Progenitor cell of endocrine pancreas (in vitro differentiated cells): ENCODE data around the gene STEAP1B. TPM values are rescaled to one million over a fixed set of nuclear protein-coding genes. Genes with fewer than 3 reads are reported as not detected.

Experiments used
- DNase-seq: peaks from one replicate; pipeline ENCODE4 v3.0.0; 2021; ENCODE audit warnings: low spot score; ENCODE audit not compliant: unreplicated experiment
- H3K27ac Mint-ChIP-seq: 2 replicates; pipeline ENCODE4 v1.8.0; 2021; ENCODE audit warnings: mild to moderate bottlenecking, moderate library complexity, mixed read lengths
- H3K27me3 Mint-ChIP-seq: 2 replicates; pipeline ENCODE4 v1.8.0; 2021; ENCODE audit warnings: mixed read lengths
- H3K36me3 Mint-ChIP-seq: 2 replicates; pipeline ENCODE4 v1.8.0; 2022; ENCODE audit warnings: mixed read lengths; ENCODE audit not compliant: insufficient read depth
- H3K4me1 Mint-ChIP-seq: 2 replicates; pipeline ENCODE4 v1.8.0; 2021; ENCODE audit warnings: low read depth, mixed read lengths
- H3K4me3 Mint-ChIP-seq: 2 replicates; pipeline ENCODE4 v1.8.0; 2021; ENCODE audit warnings: low read depth, mild to moderate bottlenecking, moderate library complexity, mixed read lengths
- H3K9me3 Mint-ChIP-seq: 2 replicates; pipeline ENCODE4 v1.8.0; 2021; ENCODE audit warnings: low read depth, mixed read lengths
- total RNA-seq: library from RNA; stranded (reverse); gene quantifications from 2 replicates; pipeline ENCODE4 v1.2.1, GENCODE V29; 2021
- TF ChIP-seq, protein P1 (sequence below): fragments of 200-600 bp; sonication (generic); IDR thresholded peaks from one replicate; pipeline ENCODE4 v1.5.0; 2021; ENCODE audit warnings: antibody characterized with exemption, mild to moderate bottlenecking; ENCODE audit not compliant: unreplicated experiment

The STEAP1B gene
- total RNA-seq, 1 donor from 2014 or later, result 0.89 TPM

DNA sequence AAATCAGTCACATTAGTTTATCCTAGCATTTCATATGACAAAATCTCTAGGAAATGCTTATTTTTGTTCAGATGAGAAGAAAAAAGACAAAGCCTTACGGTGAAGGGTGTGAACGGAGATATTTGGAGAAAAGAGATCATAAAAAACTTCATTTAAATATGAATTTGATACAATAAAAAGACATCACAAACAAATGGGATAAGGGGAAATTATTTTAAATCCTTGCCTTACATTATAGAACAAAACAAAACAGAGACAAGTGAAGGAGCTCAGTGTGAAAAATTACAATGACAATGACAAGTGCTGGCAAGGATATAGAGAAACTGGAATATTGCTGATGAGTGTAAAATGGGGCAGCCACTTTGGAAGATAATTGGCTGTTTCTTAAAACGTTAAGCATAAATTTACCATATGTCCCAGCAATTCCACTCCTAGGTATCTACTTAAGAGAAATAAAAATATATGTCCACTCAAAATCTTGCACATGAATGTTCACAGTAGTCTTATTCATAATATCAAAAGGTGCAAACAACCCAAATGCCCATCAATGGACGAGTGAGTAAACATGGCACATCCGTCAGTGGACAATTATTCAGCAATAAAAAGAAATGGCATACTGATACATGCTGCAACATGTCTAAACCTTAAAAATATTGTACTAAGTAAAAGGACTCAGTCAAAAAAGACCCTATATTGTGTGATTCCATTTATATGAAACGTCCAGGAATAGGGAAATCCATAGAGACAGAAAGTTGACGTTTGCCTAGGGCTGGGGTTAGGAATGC, 77.0 kb downstream of the STEAP1B start:
- Mint-ChIP-seq H3K27ac (no peak overlapping the region), H3K4me3 (no peak overlapping the region), H3K4me1 (no peaks in the 10 kb centered on the region), H3K36me3 (no peaks in the 10 kb centered on the region), H3K27me3 (peaks cover 6% of the 10 kb centered on the region), H3K9me3 (no peaks in the 10 kb centered on the region)
- no peak for DNase-seq
- TF ChIP-seq, protein P1, sequence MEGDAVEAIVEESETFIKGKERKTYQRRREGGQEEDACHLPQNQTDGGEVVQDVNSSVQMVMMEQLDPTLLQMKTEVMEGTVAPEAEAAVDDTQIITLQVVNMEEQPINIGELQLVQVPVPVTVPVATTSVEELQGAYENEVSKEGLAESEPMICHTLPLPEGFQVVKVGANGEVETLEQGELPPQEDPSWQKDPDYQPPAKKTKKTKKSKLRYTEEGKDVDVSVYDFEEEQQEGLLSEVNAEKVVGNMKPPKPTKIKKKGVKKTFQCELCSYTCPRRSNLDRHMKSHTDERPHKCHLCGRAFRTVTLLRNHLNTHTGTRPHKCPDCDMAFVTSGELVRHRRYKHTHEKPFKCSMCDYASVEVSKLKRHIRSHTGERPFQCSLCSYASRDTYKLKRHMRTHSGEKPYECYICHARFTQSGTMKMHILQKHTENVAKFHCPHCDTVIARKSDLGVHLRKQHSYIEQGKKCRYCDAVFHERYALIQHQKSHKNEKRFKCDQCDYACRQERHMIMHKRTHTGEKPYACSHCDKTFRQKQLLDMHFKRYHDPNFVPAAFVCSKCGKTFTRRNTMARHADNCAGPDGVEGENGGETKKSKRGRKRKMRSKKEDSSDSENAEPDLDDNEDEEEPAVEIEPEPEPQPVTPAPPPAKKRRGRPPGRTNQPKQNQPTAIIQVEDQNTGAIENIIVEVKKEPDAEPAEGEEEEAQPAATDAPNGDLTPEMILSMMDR, result no peak

DNA sequence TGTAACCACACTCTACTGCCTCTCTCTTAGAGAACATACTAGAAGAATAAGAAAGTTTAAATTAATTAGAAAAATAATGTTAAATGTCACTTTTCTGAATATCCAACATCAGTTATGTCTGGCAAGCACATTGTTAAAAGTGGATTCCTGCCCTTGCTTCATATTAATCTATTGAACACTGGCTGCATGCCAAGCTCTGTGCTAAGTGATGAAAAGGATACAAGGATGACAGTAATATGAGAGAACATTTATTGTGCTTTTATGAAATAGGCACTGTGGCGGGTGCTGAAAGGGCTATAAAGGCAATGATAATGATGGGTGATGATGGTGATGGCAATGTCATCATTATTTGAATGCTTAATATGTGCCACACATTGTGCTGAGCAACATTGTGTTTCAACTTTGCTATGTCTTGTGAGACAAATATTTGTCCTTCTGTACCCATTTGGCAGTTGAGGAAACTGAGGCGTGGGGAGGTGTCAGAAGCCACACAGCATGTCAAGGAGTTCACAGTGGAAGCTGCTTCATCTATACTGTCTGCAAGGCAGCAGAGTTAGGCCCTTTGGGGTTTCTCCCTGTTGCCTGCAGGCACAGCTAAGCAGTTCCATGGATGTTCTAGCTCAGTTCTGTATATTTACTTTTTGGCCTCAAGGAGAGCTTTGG, 78.9 kb downstream of the STEAP1B start:
- Mint-ChIP-seq H3K27ac (no peak overlapping the region), H3K9me3 (no peaks in the 10 kb centered on the region), H3K4me3 (no peak overlapping the region), H3K4me1 (no peaks in the 10 kb centered on the region), H3K36me3 (no peaks in the 10 kb centered on the region), H3K27me3 (peaks cover 2% of the 10 kb centered on the region)
- no peak for DNase-seq
- TF ChIP-seq, protein P1, result no peak

DNA sequence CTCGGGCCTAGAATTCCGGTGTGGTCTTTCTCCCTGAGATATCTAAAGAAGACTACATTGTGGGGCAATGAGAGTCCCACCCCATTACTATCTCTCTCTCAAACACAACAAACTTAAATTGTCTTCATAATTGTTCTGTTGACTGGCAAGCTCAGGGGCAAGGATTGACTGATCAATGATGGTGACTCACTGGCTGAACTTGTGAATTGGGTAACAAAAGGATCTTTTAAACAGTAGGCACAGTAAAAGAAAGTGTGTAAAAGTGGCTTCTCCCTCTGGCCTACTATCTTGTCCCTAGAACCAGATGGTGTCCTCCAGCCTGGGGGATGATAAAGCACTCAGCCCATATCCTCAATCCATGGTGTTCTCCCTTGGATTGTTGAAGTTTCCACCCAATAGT, 80.0 kb downstream of the STEAP1B start:
- Mint-ChIP-seq H3K4me1 (no peaks in the 10 kb centered on the region), H3K9me3 (no peaks in the 10 kb centered on the region), H3K36me3 (no peaks in the 10 kb centered on the region), H3K27ac (no peak overlapping the region), H3K27me3 (peaks cover 3% of the 10 kb centered on the region), H3K4me3 (no peak overlapping the region)
- DNase-seq, result no peak
- TF ChIP-seq, protein P1, result no peak

DNA sequence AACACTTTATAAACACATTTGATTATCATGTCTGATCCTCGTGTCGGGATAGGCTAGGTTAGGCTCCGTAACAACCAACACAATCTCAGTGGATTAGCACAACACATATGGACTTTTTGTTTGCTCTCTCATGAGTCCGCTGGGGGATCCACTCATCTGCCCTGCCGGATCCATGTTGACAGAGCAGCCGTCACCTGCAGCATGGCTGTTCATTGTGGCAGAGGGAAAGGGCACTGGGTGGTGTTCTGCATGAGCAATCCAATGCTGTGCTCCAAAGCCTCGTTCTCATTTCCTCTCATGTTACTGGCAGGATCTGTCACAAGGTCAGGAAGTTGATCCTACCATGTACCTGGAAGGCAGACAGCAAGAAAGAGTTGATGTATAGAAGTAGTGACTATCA, 80.5 kb downstream of the STEAP1B start:
- H3K27me3 Mint-ChIP-seq, result peaks cover 4% of the 10 kb centered on the region
- H3K4me3 Mint-ChIP-seq, result no peak overlapping the region
- DNase-seq, result no peak
- no peak overlapping the region for H3K27ac Mint-ChIP-seq
- no peaks in the 10 kb centered on the region for H3K4me1 Mint-ChIP-seq
- H3K36me3 Mint-ChIP-seq, result no peaks in the 10 kb centered on the region
- TF ChIP-seq, protein P1, result no peak
- H3K9me3 Mint-ChIP-seq, result no peaks in the 10 kb centered on the region

DNA sequence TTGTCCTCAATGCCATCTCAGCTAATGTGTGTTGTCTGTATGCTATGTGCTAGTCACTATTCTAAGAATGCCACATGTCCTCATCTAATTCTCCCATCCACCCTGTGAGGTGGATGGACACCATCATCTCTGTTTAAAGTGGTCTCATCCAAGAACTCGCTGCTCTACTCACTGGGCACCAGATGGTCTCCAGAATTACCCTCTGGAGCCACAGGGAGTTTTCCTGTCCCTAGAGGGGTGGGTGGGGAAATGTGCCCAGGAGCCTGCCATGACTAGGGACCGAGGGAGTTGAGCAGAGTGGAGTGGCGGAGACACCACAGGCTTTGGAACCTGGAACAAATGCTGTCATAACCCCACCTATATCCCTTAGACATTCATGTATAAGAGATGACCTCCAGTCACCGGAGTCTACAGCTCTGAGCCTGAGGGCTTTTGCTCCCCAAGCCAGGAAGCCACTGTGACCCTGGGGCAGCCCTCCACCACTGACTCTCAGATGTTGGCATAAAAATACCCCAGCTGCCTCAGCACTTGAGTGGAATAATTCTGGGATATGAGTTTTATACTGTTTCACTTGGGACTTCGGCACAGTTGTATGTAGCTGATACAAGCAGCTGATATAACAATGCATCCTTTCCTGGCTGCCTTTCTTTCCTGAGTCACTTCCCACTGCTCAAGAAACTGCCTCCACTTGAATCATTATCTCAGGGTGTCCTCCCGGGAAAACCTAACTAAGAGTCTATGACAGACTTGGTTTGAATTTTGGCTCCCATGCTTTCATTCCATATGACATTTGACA, 81.5 kb downstream of the STEAP1B start:
- peaks cover 7% of the 10 kb centered on the region for H3K27me3 Mint-ChIP-seq
- TF ChIP-seq, protein P1, result no peak
- H3K4me3 Mint-ChIP-seq, result no peak overlapping the region
- no peak overlapping the region for H3K27ac Mint-ChIP-seq
- H3K9me3 Mint-ChIP-seq, result no peaks in the 10 kb centered on the region
- DNase-seq, result no peak
- no peaks in the 10 kb centered on the region for H3K36me3 Mint-ChIP-seq
- no peaks in the 10 kb centered on the region for H3K4me1 Mint-ChIP-seq
